ENCODE data around the gene HTT-AS.

The HTT-AS gene

DNA sequence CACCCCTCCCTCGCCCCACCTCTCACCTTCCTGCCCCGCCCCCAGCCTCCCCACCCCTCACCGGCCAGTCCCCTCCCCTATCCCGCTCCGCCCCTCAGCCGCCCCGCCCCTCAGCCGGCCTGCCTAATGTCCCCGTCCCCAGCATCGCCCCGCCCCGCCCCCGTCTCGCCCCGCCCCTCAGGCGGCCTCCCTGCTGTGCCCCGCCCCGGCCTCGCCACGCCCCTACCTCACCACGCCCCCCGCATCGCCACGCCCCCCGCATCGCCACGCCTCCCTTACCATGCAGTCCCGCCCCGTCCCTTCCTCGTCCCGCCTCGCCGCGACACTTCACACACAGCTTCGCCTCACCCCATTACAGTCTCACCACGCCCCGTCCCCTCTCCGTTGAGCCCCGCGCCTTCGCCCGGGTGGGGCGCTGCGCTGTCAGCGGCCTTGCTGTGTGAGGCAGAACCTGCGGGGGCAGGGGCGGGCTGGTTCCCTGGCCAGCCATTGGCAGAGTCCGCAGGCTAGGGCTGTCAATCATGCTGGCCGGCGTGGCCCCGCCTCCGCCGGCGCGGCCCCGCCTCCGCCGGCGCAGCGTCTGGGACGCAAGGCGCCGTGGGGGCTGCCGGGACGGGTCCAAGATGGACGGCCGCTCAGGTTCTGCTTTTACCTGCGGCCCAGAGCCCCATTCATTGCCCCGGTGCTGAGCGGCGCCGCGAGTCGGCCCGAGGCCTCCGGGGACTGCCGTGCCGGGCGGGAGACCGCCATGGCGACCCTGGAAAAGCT lies at the start of gene HTT-AS, which contains the start of gene HTT:
TSS of gene HTT-AS (minus strand) at position 461 of the 768 bp plus-strand sequence.
TSS of gene HTT (plus strand) at position 604 of the 768 bp plus-strand sequence. CDS start at position 749, 145 bp downstream.
- H3K27ac ChIP-seq, result peak within 1 kb of the TSS; percentile 76
- TF ChIP-seq ZFX (IDR thresholded peaks at IDR 0.05; ENCODE audit: borderline replicate concordance), result no peak
- TF ChIP-seq, protein P1, sequence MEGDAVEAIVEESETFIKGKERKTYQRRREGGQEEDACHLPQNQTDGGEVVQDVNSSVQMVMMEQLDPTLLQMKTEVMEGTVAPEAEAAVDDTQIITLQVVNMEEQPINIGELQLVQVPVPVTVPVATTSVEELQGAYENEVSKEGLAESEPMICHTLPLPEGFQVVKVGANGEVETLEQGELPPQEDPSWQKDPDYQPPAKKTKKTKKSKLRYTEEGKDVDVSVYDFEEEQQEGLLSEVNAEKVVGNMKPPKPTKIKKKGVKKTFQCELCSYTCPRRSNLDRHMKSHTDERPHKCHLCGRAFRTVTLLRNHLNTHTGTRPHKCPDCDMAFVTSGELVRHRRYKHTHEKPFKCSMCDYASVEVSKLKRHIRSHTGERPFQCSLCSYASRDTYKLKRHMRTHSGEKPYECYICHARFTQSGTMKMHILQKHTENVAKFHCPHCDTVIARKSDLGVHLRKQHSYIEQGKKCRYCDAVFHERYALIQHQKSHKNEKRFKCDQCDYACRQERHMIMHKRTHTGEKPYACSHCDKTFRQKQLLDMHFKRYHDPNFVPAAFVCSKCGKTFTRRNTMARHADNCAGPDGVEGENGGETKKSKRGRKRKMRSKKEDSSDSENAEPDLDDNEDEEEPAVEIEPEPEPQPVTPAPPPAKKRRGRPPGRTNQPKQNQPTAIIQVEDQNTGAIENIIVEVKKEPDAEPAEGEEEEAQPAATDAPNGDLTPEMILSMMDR (IDR thresholded peaks at IDR 0.05), result peak; percentile 21; the same call in 1 of the 2 replicates

DNA sequence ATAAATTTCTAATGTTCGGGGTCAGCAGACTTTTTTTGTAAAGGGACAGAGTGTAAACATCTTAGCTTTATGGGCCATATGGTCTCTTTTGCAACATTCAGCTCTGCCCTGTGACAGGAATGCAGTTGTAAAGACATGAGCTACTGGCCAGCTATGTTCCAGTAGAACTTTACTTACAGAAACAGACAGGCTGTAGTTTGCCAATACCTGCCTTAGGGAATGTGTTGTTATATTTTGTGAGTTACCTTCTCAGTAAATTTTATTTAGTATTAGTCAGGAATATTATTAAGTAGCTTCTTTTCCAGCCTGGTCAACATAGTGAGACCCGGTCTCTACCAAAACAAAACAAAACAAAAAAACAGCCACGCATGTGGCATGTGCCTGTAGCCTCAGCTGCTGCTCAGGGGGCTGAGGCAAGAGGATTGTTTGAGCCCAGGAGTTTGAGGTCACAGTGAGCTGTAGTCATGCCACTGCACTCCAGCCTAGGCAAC lies 48.9 kb upstream of the HTT-AS start:
- no peak overlapping the region for H3K27ac ChIP-seq
- TF ChIP-seq, protein P1 (IDR thresholded peaks at IDR 0.05), result no peak

DNA sequence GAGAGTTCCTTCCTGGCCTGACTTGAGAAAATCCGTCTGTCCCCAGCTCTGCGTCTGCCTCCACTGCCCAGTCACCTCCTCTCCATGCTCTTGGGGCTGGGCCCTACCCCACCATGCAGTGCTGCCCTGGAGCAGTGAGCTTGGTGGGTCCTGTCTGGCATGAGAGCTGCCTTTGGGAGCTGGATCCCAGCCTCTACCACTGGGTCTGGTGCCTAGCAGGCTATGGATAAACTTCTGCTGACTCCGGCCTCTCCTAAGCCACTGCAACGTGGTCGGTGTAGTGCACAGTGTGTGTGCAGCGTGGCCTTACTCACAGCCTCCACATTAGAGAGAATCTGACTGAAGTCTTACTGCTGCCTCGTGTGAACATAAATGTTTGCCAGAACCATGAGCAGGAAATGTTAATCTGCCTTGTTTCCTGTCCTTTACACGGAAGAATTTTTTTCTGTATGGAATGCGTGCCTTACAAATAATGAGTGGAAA lies 47.8 kb upstream of the HTT-AS start:
- no peak overlapping the region for H3K27ac ChIP-seq
- no peak for TF ChIP-seq ZFX (IDR thresholded peaks at IDR 0.05; ENCODE audit: borderline replicate concordance)
- TF ChIP-seq, protein P1 (IDR thresholded peaks at IDR 0.05), result no peak

DNA sequence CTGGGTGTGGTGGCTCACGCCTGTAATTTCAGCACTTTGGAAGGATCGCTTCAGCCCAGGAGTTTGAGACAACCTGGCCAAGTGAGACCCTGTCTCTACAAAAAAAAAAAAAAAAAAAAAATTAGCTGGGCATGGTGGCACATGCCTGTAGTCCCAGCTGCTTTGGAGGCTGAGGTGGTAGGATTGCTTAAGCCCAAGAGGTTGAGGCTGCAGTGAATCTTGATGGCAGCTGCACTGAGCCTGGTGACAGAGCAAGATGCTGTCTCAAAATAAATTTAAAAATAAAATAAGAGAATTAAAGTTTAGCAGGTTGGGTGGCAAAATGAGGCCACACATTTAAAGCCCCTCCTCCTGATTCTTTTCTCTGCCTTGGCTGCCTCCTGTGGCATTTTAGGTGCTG lies 47.3 kb upstream of the HTT-AS start:
- no peak overlapping the region for H3K27ac ChIP-seq
- TF ChIP-seq, protein P1 (IDR thresholded peaks at IDR 0.05), result no peak
- no peak for TF ChIP-seq ZFX (IDR thresholded peaks at IDR 0.05; ENCODE audit: borderline replicate concordance)

DNA sequence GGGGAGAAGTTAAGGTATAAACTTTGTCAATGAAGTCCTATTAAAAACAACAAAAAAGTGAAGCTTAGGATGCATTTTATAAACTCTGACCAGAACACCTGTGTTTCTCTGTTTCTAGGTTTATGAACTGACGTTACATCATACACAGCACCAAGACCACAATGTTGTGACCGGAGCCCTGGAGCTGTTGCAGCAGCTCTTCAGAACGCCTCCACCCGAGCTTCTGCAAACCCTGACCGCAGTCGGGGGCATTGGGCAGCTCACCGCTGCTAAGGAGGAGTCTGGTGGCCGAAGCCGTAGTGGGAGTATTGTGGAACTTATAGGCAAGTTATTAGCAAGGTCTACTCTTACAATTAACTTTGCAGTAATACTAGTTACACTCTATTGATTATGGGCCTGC lies 46.8 kb upstream of the HTT-AS start:
- H3K27ac ChIP-seq, result no peak overlapping the region
- no peak for TF ChIP-seq ZFX (IDR thresholded peaks at IDR 0.05; ENCODE audit: borderline replicate concordance)
- TF ChIP-seq, protein P1 (IDR thresholded peaks at IDR 0.05), result no peak

DNA sequence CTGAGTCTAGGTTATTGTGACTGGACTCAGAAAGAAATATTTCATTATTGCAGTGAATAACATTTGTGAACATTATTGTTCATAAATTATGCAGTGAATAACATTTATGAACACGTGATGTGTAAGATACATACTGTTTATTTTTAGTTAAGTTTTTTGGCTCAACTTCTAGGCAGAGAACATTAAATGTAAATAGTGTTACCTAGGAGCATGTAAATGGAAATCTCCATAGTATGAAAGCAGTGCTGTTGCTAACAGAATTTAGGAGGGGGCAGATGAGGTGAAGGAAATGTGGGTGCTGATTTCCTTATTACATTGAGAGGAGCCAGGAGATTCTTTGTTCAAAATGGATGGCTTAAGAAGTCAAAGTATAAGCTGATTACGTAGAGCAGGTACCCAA lies 45.1 kb upstream of the HTT-AS start:
- peak overlapping the region; percentile 21; the same call in 1 of the 2 replicates for H3K27ac ChIP-seq
- no peak for TF ChIP-seq ZFX (IDR thresholded peaks at IDR 0.05; ENCODE audit: borderline replicate concordance)
- TF ChIP-seq, protein P1 (IDR thresholded peaks at IDR 0.05), result no peak

DNA sequence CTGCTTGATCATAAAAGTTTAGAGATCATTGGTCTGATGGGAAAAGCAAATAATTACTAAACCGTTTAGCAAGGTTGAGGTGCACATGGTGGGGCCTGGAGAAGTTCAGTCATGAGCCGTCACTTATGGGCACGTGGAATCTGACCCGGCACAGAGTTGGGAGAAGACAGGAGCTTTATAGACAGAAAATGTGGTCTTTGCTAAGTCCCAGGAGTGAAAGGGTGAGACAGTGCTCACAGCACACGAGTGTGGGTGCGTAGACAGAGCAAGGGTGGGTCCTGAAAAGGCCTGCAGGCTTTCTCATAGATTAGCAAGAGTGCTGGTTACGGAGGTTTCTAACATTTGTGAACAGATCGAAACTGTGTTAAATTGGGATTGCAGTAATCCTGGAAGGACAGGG lies 44.0 kb upstream of the HTT-AS start:
- no peak for TF ChIP-seq ZFX (IDR thresholded peaks at IDR 0.05; ENCODE audit: borderline replicate concordance)
- TF ChIP-seq, protein P1 (IDR thresholded peaks at IDR 0.05), result no peak
- no peak overlapping the region for H3K27ac ChIP-seq
